K562 (cell line): ENCODE data around the gene CDK4. TPM values are rescaled to one million over a fixed set of nuclear protein-coding genes. Genes with fewer than 3 reads are reported as not detected.

Experiments
- BRF2 ChIP-seq: IDR thresholded peaks from 3 replicates; pipeline ENCODE4 v1.6.1; 2011; ENCODE audit warnings: borderline replicate concordance, mild to moderate bottlenecking; ENCODE audit not compliant: insufficient read length, insufficient read depth
- CCNT2 ChIP-seq: IDR thresholded peaks from 2 replicates; pipeline ENCODE4 v1.6.1; 2011; ENCODE audit warnings: borderline replicate concordance, low read depth, mild to moderate bottlenecking, moderate library complexity, mixed read lengths, low read length; ENCODE audit not compliant: insufficient read length; ENCODE audit errors: extremely low read depth
- CXXC5 ChIP-seq: fragments of 250-450 bp; sonication (Bioruptor Pico); IDR thresholded peaks from 2 replicates; pipeline ENCODE4 v1.8.0; 2022; ENCODE audit warnings: inconsistent platforms, mild to moderate bottlenecking, moderate library complexity
- ETV5 ChIP-seq: sonication (generic); formaldehyde crosslinking; IDR thresholded peaks from 2 replicates; pipeline ENCODE4 v1.4.0; 2020; ENCODE audit warnings: low read depth, mild to moderate bottlenecking, missing genetic modification reagents
- FUS ChIP-seq: fragments of 200-400 bp; formaldehyde crosslinking; optimal IDR thresholded peaks from 2 replicates; pipeline ENCODE3; 2017; ENCODE audit warnings: low read depth, low read length
- GTF2B ChIP-seq: IDR thresholded peaks from 2 replicates; pipeline ENCODE4 v1.6.1; 2011; ENCODE audit not compliant: insufficient read length; ENCODE audit errors: extremely low read depth
- HDAC6 ChIP-seq: IDR thresholded peaks from 2 replicates; pipeline ENCODE4 v1.6.1; 2012; ENCODE audit warnings: low read depth, mild to moderate bottlenecking, control low read depth, inconsistent platforms, low read length, moderate library complexity
- KAT7 ChIP-seq: sonication (generic); formaldehyde crosslinking; IDR thresholded peaks from 2 replicates; pipeline ENCODE4 v1.8.0; 2022; ENCODE audit warnings: missing genetic modification reagents, mild to moderate bottlenecking, borderline replicate concordance
- KAT8 ChIP-seq: fragments of 450-650 bp; IDR thresholded peaks from 2 replicates; pipeline ENCODE4 v1.6.1; 2016; ENCODE audit warnings: low read depth, mild to moderate bottlenecking
- KDM4B ChIP-seq, 2 experiments: fragments of 450-650 bp in 1 of 2; sonication (generic) in 1 of 2; IDR thresholded peaks; 2 replicates each; pipeline ENCODE4 v1.6.1; 2016 to 2017; ENCODE audit warnings: borderline replicate concordance in 2 of 2, antibody characterized with exemption in 1 of 2, low read depth in 1 of 2, mild to moderate bottlenecking in 1 of 2
- MTA1 ChIP-seq: fragments of 450-650 bp; IDR thresholded peaks from 2 replicates; pipeline ENCODE4 v1.6.1; 2017; ENCODE audit warnings: borderline replicate concordance
- NR2C2 ChIP-seq, 2 experiments: fragments of 200-800 bp in 1 of 2; sonication (Bioruptor generic) in 1 of 2; sonication (generic) in 1 of 2; formaldehyde crosslinking in 1 of 2; IDR thresholded peaks; 2 replicates each; pipeline versions ENCODE4 v1.6.1 to v1.8.0; 2016 to 2022; ENCODE audit warnings: mild to moderate bottlenecking in 1 of 2, missing compliant biosample characterization in 1 of 2, missing genetic modification characterization in 1 of 2, missing genetic modification reagents in 1 of 2
- POLR3G ChIP-seq: IDR thresholded peaks from 2 replicates; pipeline ENCODE4 v1.6.1; 2011; ENCODE audit not compliant: insufficient read length, insufficient replicate concordance; ENCODE audit errors: extremely low read depth
- PRPF4 ChIP-seq: fragments of 200-400 bp; formaldehyde crosslinking; IDR thresholded peaks from one replicate; pipeline ENCODE4 v1.6.1; 2017; ENCODE audit warnings: low read length, low read depth, mild to moderate bottlenecking; ENCODE audit not compliant: insufficient read depth, poor library complexity, severe bottlenecking
- RBM17 ChIP-seq: fragments of 200-400 bp; formaldehyde crosslinking; IDR thresholded peaks from 2 replicates; pipeline ENCODE4 v1.6.1; 2017; ENCODE audit warnings: low read depth, mild to moderate bottlenecking, low read length, borderline replicate concordance
- SIRT6 ChIP-seq: IDR thresholded peaks from one replicate; pipeline ENCODE4 v1.6.1; 2012; ENCODE audit warnings: low read depth, mild to moderate bottlenecking, control low read depth, inconsistent platforms, low read length, moderate library complexity
- SREBF1 ChIP-seq: fragments of 150-350 bp; IDR thresholded peaks from 2 replicates; pipeline ENCODE4 v1.6.1; 2014; ENCODE audit warnings: antibody characterized with exemption, low read depth, low read length, borderline replicate concordance
- STAT5B ChIP-seq: fragments of 250-450 bp; sonication (Bioruptor Pico); IDR thresholded peaks from 2 replicates; pipeline ENCODE4 v1.8.0; 2021; ENCODE audit warnings: mild to moderate bottlenecking, inconsistent platforms
- ZBTB1 ChIP-seq: sonication (generic); formaldehyde crosslinking; IDR thresholded peaks from 2 replicates; pipeline ENCODE4 v1.8.1; 2023; ENCODE audit warnings: missing genetic modification reagents, low read depth, mild to moderate bottlenecking, borderline replicate concordance
- ZBTB9 ChIP-seq: fragments of 450-650 bp; formaldehyde crosslinking; IDR thresholded peaks from 2 replicates; pipeline ENCODE4 v1.4.0; 2020; ENCODE audit warnings: mild to moderate bottlenecking, moderate library complexity
- ZNF589 ChIP-seq: fragments of 200-800 bp; sonication (Bioruptor generic); IDR thresholded peaks from 2 replicates; pipeline ENCODE4 v1.6.1; 2016; ENCODE audit warnings: low read depth, missing genetic modification characterization, missing compliant biosample characterization
- ZNF696 ChIP-seq: fragments of 250-450 bp; sonication (Bioruptor Pico); conservative IDR thresholded peaks from 2 replicates; pipeline ENCODE4 v1.4.0; 2020; ENCODE audit warnings: mild to moderate bottlenecking, moderate library complexity
- ZNF766 ChIP-seq: fragments of 200-800 bp; sonication (Bioruptor generic); conservative IDR thresholded peaks from 2 replicates; pipeline ENCODE4 v1.6.1; 2016; ENCODE audit warnings: missing genetic modification characterization, missing compliant biosample characterization
- ZSCAN32 ChIP-seq: fragments of 450-650 bp; formaldehyde crosslinking; IDR thresholded peaks from 2 replicates; pipeline ENCODE4 v1.4.0; 2020; ENCODE audit warnings: mild to moderate bottlenecking, moderate library complexity
- polyA plus RNA-seq, 8 experiments: library from polyadenylated mRNA; depleted of rRNA in 4 of 8; stranded (reverse) in 5 of 8; unstranded in 3 of 8; fragments of >200 nt; fragmentation: Nextera tagmentation in 2 of 8; fragmentation: Illumina TruSeq in 1 of 8; extraction: Ambion mirVana in 2 of 8; extraction: Trizol in 1 of 8; gene quantifications; 2 replicates each; pipeline versions ENCODE4 v1.2.1 to v1.2.3, GENCODE V29; 2011 to 2014; ENCODE audit warnings: inconsistent platforms in 1 of 8, missing spikeins in 1 of 8
- total RNA-seq, 7 experiments: library from RNA; depleted of rRNA in 6 of 7; stranded (reverse); fragments of >200 nt in 6 of 7; fragmentation: Illumina TruSeq in 2 of 7; extraction: Trizol in 2 of 7; gene quantifications; 2 replicates each; pipeline versions ENCODE4 v1.2.1 to v1.2.3, GENCODE V29; 2011 to 2021; ENCODE audit warnings: low replicate concordance in 1 of 7

CDK4 gene
- total and polyA plus RNA-seq, 9 of the 15 experiments (the other 6 are each of a cell fraction or from before 2014, with no cell fraction given), result 37.8 to 436 (median 238) TPM

- TF ChIP-seq ZBTB9 (no peak), NR2C2 (CRISPR knock-in tag; IDR thresholded peaks at IDR 0.05) (no peak), NR2C2 (tag; IDR thresholded peaks at IDR 0.05) (no peak), ZNF589 (CRISPR knock-in tag) (no peak), STAT5B (CRISPR knock-in tag) (no peak), KAT7 (CRISPR knock-in tag) (no peak), KDM4B (IDR thresholded peaks at IDR 0.05; ENCODE audit: borderline replicate concordance in 2 of 2, low read depth in 1 of 2) (peak in 1 of 2 experiments; percentile 52; a peak in 1 of 4 replicates), GTF2B (no peak), KAT8 (no peak), BRF2 (no peak), RBM17 (no peak), POLR3G (no peak), ZBTB1 (CRISPR knock-in tag) (no peak), ZNF696 (CRISPR knock-in tag) (no peak), PRPF4 (no peak), SIRT6 (no peak), HDAC6 (no peak), FUS (no peak), MTA1 (no peak), SREBF1 (no peak), ETV5 (CRISPR knock-in tag) (no peak), CXXC5 (peak; percentile 44), ZNF766 (CRISPR knock-in tag) (no peak), CCNT2 (no peak), ZSCAN32 (CRISPR knock-in tag) (no peak)
These were observed 4.6 kb upstream of the CDK4 start (continued) for GRCh38 chr12:57756406-57757341.
